Erythroblast (primary cell): ENCODE measurements around the gene PDE4D.

Experiments
- GATA1 ChIP-seq: IDR thresholded peaks from 2 replicates; pipeline ENCODE4 v1.6.1; 2011; ENCODE audit warnings: low read depth, mild to moderate bottlenecking, control low read depth, low read length, moderate library complexity
- POLR2A ChIP-seq: IDR thresholded peaks from 2 replicates; pipeline ENCODE4 v1.6.1; 2011; ENCODE audit warnings: mild to moderate bottlenecking, low read length

GRCh38 chr5:59000211-59000610, 893.3 kb downstream of the PDE4D start:
- TF ChIP-seq POLR2A (no peak), GATA1 (no peak)
